H1 (cell line): Measurements from ENCODE around the gene SLCO1C1. TPM values are rescaled to one million over a fixed set of nuclear protein-coding genes. Genes with fewer than 3 reads are reported as not detected.

Experiments
- CTCF ChIA-PET: fragments of 300-600 bp; sonication (Branson Sonifier 250); formaldehyde crosslinking; loops from one replicate; lab custom pipeline; 2021; ENCODE audit not compliant: partially characterized antibody; lab: Charles Lee
- POLR2A ChIA-PET: fragments of 300-600 bp; sonication (Branson Sonifier 250); formaldehyde crosslinking; loops from one replicate; lab custom pipeline; 2021; ENCODE audit warnings: inconsistent platforms; ENCODE audit not compliant: partially characterized antibody; lab: Charles Lee
- DNase-seq, 2 experiments: peaks; one replicate each; pipeline versions ENCODE4 v3.0.0 to v3.0.0-alpha.2; 2010 to 2022; ENCODE audit warnings: low spot score in 2 of 2, low read depth in 1 of 2, mixed read lengths in 1 of 2
- FAIRE-seq: peaks from 2 replicates; lab custom pipeline; 2011; peaks lifted over from hg19 to GRCh38; lab: Jason Lieb, UNC
- H2AFZ ChIP-seq: 2 replicates; pipeline ENCODE4 v1.8.1; 2012; ENCODE audit warnings: low read length, inconsistent platforms
- H2AK5ac ChIP-seq: 2 replicates; pipeline ENCODE4 v1.6.1; 2013; ENCODE audit warnings: low read depth, low read length
- H2BK120ac ChIP-seq: replicated peaks from 2 replicates; pipeline ENCODE3; 2013; ENCODE audit warnings: low read depth, low read length, inconsistent platforms
- H2BK12ac ChIP-seq: 2 replicates; pipeline ENCODE4 v1.6.1; 2013; ENCODE audit warnings: low read depth, low read length
- H2BK15ac ChIP-seq: 2 replicates; pipeline ENCODE4 v1.6.1; 2013; ENCODE audit warnings: low read length
- H2BK20ac ChIP-seq: 2 replicates; pipeline ENCODE4 v1.6.1; 2013; ENCODE audit warnings: low read length
- H2BK5ac ChIP-seq: 2 replicates; pipeline ENCODE4 v1.6.1; 2013; ENCODE audit warnings: low read depth, low read length
- H3K14ac ChIP-seq: 2 replicates; pipeline ENCODE4 v1.6.1; 2013; ENCODE audit warnings: inconsistent platforms; ENCODE audit not compliant: insufficient read length
- H3K18ac ChIP-seq: 2 replicates; pipeline ENCODE4 v1.6.1; 2013; ENCODE audit warnings: low read length; ENCODE audit errors: extremely low read depth
- H3K23ac ChIP-seq: 2 replicates; pipeline ENCODE4 v1.6.1; 2013; ENCODE audit warnings: inconsistent platforms; ENCODE audit not compliant: insufficient read length
- H3K23me2 ChIP-seq: 2 replicates; pipeline ENCODE4 v1.6.1; 2013; ENCODE audit warnings: low read depth, low read length
- H3K27ac ChIP-seq: 2 replicates; pipeline ENCODE4 v1.6.1; 2011; ENCODE audit warnings: low read depth, low read length, inconsistent platforms
- H3K27me3 ChIP-seq, 4 experiments: replicated peaks in 1 of 4; 1 replicate in 1 of 4; 2 replicates in 3 of 4; pipeline versions ENCODE4 v1.6.1 to v1.8.1; 2011 to 2013; ENCODE audit warnings: low read length in 3 of 4, mild to moderate bottlenecking in 3 of 4, inconsistent platforms in 2 of 4, mixed read lengths in 2 of 4, moderate library complexity in 1 of 4; ENCODE audit not compliant: control insufficient read depth in 3 of 4, insufficient read depth in 3 of 4; ENCODE audit errors: extremely low read depth in 1 of 4
- H3K36me3 ChIP-seq, 4 experiments: 2 replicates each; pipeline versions ENCODE4 v1.6.1 to v1.8.1; 2011 to 2013; ENCODE audit warnings: mild to moderate bottlenecking in 4 of 4, low read length in 3 of 4, moderate library complexity in 2 of 4, control low read depth in 1 of 4, inconsistent platforms in 1 of 4; ENCODE audit not compliant: insufficient read depth in 4 of 4, control insufficient read depth in 2 of 4
- H3K4ac ChIP-seq: replicated peaks from 2 replicates; pipeline ENCODE3; 2013; ENCODE audit warnings: low read length, low read depth, mixed read lengths, inconsistent platforms; ENCODE audit not compliant: insufficient read length
- H3K4me1 ChIP-seq, 4 experiments: replicated peaks in 1 of 4; 1 replicate in 1 of 4; 2 replicates in 3 of 4; pipeline versions ENCODE4 v1.6.1 to v1.8.1; 2011 to 2013; ENCODE audit warnings: low read length in 3 of 4, inconsistent platforms in 2 of 4, mixed read lengths in 1 of 4; ENCODE audit not compliant: insufficient read depth in 4 of 4, control insufficient read depth in 3 of 4
- H3K4me2 ChIP-seq, 2 experiments: 2 replicates each; pipeline versions ENCODE4 v1.6.1 to v1.8.1; 2011 to 2013; ENCODE audit warnings: low read depth in 2 of 2, low read length in 2 of 2, control low read depth in 1 of 2, inconsistent platforms in 1 of 2, mild to moderate bottlenecking in 1 of 2; ENCODE audit not compliant: insufficient read depth in 1 of 2
- H3K4me3 ChIP-seq, 4 experiments: fragments of 200-600, 300-600 bp in 1 of 4; sonication (generic), shearing (Covaris generic), sonication (Bioruptor Twin) in 1 of 4; 2 replicates each; pipeline versions ENCODE4 v1.5.1 to v1.8.1; 2011 to 2016; ENCODE audit warnings: low read length in 4 of 4, low read depth in 3 of 4, control low read depth in 2 of 4, inconsistent platforms in 2 of 4, mild to moderate bottlenecking in 2 of 4, mixed read lengths in 1 of 4, moderate library complexity in 1 of 4; ENCODE audit not compliant: insufficient read depth in 2 of 4; ENCODE audit errors: extremely low read depth in 1 of 4
- H3K56ac ChIP-seq: replicated peaks from 2 replicates; pipeline ENCODE3; 2013; ENCODE audit warnings: low read depth, mild to moderate bottlenecking, mixed read lengths, low read length, inconsistent platforms; ENCODE audit not compliant: insufficient read length
- H3K79me1 ChIP-seq: 2 replicates; pipeline ENCODE4 v1.6.1; 2013; ENCODE audit warnings: low read depth, low read length, control low read depth
- H3K79me2 ChIP-seq, 2 experiments: 2 replicates each; pipeline versions ENCODE4 v1.6.1 to v1.8.1; 2012 to 2013; ENCODE audit warnings: low read length in 2 of 2, mild to moderate bottlenecking in 2 of 2, inconsistent platforms in 1 of 2; ENCODE audit not compliant: insufficient read depth in 2 of 2, control insufficient read depth in 1 of 2
- H3K9ac ChIP-seq, 4 experiments: replicated peaks in 1 of 4; 1 replicate in 1 of 4; 2 replicates in 3 of 4; pipeline versions ENCODE4 v1.6.1 to v1.8.1; 2011 to 2013; ENCODE audit warnings: low read depth in 3 of 4, low read length in 3 of 4, control low read depth in 2 of 4, mild to moderate bottlenecking in 2 of 4, moderate library complexity in 2 of 4, inconsistent platforms in 1 of 4; ENCODE audit errors: extremely low read depth in 1 of 4
- H3K9me3 ChIP-seq, 2 experiments: 2 replicates each; pipeline versions ENCODE4 v1.6.1 to v1.8.1; 2012 to 2013; ENCODE audit warnings: mild to moderate bottlenecking in 2 of 2, moderate library complexity in 2 of 2, control low read depth in 1 of 2, inconsistent platforms in 1 of 2, low read depth in 1 of 2, low read length in 1 of 2, mixed read lengths in 1 of 2; ENCODE audit not compliant: insufficient read depth in 2 of 2
- H4K20me1 ChIP-seq, 2 experiments: replicated peaks in 1 of 2; 2 replicates each; pipeline versions ENCODE3 to v1.8.1; 2011 to 2013; ENCODE audit warnings: inconsistent platforms in 2 of 2, low read length in 2 of 2, mild to moderate bottlenecking in 1 of 2; ENCODE audit not compliant: insufficient read depth in 2 of 2, control insufficient read depth in 1 of 2
- H4K5ac ChIP-seq: 2 replicates; pipeline ENCODE4 v1.6.1; 2013; ENCODE audit warnings: low read length, low read depth, mixed read lengths, inconsistent platforms; ENCODE audit not compliant: insufficient read length
- H4K8ac ChIP-seq: 2 replicates; pipeline ENCODE4 v1.8.0; 2013; ENCODE audit warnings: mild to moderate bottlenecking, moderate library complexity, low read length, inconsistent platforms; ENCODE audit not compliant: insufficient read depth; ENCODE audit errors: extremely low read depth
- H4K91ac ChIP-seq: replicated peaks from 2 replicates; pipeline ENCODE3; 2013; ENCODE audit warnings: low read length, mixed read lengths, inconsistent platforms; ENCODE audit not compliant: insufficient read length
- ATF2 ChIP-seq: IDR thresholded peaks from 2 replicates; pipeline ENCODE4 v1.6.1; 2012; ENCODE audit warnings: low read length, inconsistent platforms
- CREB1 ChIP-seq: IDR thresholded peaks from 2 replicates; pipeline ENCODE4 v1.6.1; 2012; ENCODE audit warnings: inconsistent platforms
- EZH2 ChIP-seq: fragments of 200-600 bp; sonication (generic); IDR thresholded peaks from 2 replicates; pipeline ENCODE4 v1.7.1; 2012; ENCODE audit warnings: low read depth, mild to moderate bottlenecking, moderate library complexity, low read length, inconsistent platforms; ENCODE audit not compliant: severe bottlenecking
- FOSL1 ChIP-seq: IDR thresholded peaks from 2 replicates; pipeline ENCODE4 v1.6.1; 2011; ENCODE audit warnings: mild to moderate bottlenecking, low read depth, low read length, moderate library complexity; ENCODE audit not compliant: insufficient read depth
- NRF1 ChIP-seq: IDR thresholded peaks from 2 replicates; pipeline ENCODE4 v1.6.1; 2011; ENCODE audit warnings: mild to moderate bottlenecking, low read depth, low read length, improper control_type of control experiment
- RNF2 ChIP-seq: fragments of 200-900, 300-1000 bp; sonication (generic); IDR thresholded peaks from 2 replicates; pipeline ENCODE4 v1.7.1; 2016; ENCODE audit warnings: borderline replicate concordance, low read depth, mild to moderate bottlenecking, antibody characterized with exemption, low read length; ENCODE audit not compliant: poor library complexity, severe bottlenecking; ENCODE audit errors: missing control alignments
- SP2 ChIP-seq: IDR thresholded peaks from 2 replicates; pipeline ENCODE4 v1.6.1; 2012; ENCODE audit warnings: mild to moderate bottlenecking, low read length, inconsistent platforms
- YY1 ChIP-seq: IDR thresholded peaks from 2 replicates; pipeline ENCODE4 v1.6.1; 2011; ENCODE audit warnings: low read depth, mild to moderate bottlenecking, low read length
- WGBS, 2 experiments: shearing (Covaris generic) in 1 of 2; methylation state at CpG; one replicate each; pipeline versions ENCODE4 v1.1.6 to v1.1.7; 2013 to 2015; ENCODE audit warnings: low lambda C conversion rate in 2 of 2, mixed read lengths in 2 of 2, inconsistent platforms in 1 of 2, low coverage in 1 of 2, missing lambda C conversion rate in 1 of 2; ENCODE audit not compliant: insufficient replicate concordance in 2 of 2, insufficient coverage in 1 of 2, insufficient read length in 1 of 2; ENCODE audit errors: extremely low coverage in 1 of 2, missing lambda C conversion rate in 1 of 2; 5-methylcytosine and 5-hydroxymethylcytosine counted together
- polyA plus RNA-seq, 7 experiments: library from polyadenylated mRNA; depleted of rRNA in 3 of 7; stranded (reverse) in 5 of 7; unstranded in 2 of 7; fragments of >200 nt in 5 of 7; fragments of 200-250 nt in 2 of 7; gene quantifications; 1 replicate in 5 of 7; 2 replicates in 1 of 7; 4 replicates in 1 of 7; pipeline versions ENCODE4 v1.2.1 to v1.2.3, GENCODE V29; 2011 to 2013; ENCODE audit warnings: missing spikeins in 2 of 7, mixed read lengths in 2 of 7
- total RNA-seq: library from RNA; stranded (reverse); fragmentation: NEBNext Ultra II Directional; extraction: Animal tissue kit (Norgen Biotek cat#: 25700); gene quantifications from 2 replicates; pipeline ENCODE4 v1.2.1, GENCODE V29; 2021
- TF ChIP-seq, protein P1 (sequence below): IDR thresholded peaks from 2 replicates; pipeline ENCODE4 v1.6.1; 2012; ENCODE audit warnings: inconsistent platforms

SLCO1C1 gene
- total and polyA plus RNA-seq, 2 of the 8 experiments (the other 6 are each of a cell fraction or from before 2014, with no cell fraction given) = 0.18 to 0.74 TPM

GRCh38 chr12:20748198-20748597 is 53.1 kb downstream of the SLCO1C1 start:
- POLR2A ChIA-PET = no interaction called here
- H4K20me1 ChIP-seq = no peaks in the 10 kb centered on the region
- no peak overlapping the region for H4K8ac ChIP-seq
- no peak overlapping the region for H4K5ac ChIP-seq
- FAIRE-seq (no peak), DNase-seq (no peak)
- no peak overlapping the region for H3K18ac ChIP-seq
- no peak overlapping the region for H3K9ac ChIP-seq
- H3K4me1 ChIP-seq = no peaks in the 10 kb centered on the region
- no peak overlapping the region for H2BK12ac ChIP-seq
- H3K79me1 ChIP-seq = no peaks in the 10 kb centered on the region
- WGBS, 2 experiments = 79 to 100% methylated on average over 1 of the region's 1 CpG
- H3K56ac ChIP-seq = no peak overlapping the region
- no peak overlapping the region for H3K23ac ChIP-seq
- H2AFZ ChIP-seq = no peak overlapping the region
- H3K23me2 ChIP-seq = no peaks in the 10 kb centered on the region; the same call in 1 of the 2 replicates
- no peaks in the 10 kb centered on the region for H3K79me2 ChIP-seq
- no peak overlapping the region for H3K4ac ChIP-seq
- H2BK15ac ChIP-seq = no peak overlapping the region
- H2BK120ac ChIP-seq = no peak overlapping the region
- no peak overlapping the region for H2AK5ac ChIP-seq
- H3K27me3 ChIP-seq = no peaks in the 10 kb centered on the region
- TF ChIP-seq NRF1 = no peak
- TF ChIP-seq YY1 = no peak
- TF ChIP-seq CREB1 = no peak
- TF ChIP-seq, protein P1, sequence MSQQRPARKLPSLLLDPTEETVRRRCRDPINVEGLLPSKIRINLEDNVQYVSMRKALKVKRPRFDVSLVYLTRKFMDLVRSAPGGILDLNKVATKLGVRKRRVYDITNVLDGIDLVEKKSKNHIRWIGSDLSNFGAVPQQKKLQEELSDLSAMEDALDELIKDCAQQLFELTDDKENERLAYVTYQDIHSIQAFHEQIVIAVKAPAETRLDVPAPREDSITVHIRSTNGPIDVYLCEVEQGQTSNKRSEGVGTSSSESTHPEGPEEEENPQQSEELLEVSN = no peak
- TF ChIP-seq ATF2 = no peak
- no peak for TF ChIP-seq SP2
- TF ChIP-seq RNF2 = no peak
- no peak for TF ChIP-seq EZH2
- TF ChIP-seq FOSL1 = no peak
- no peak overlapping the region for H3K27ac ChIP-seq
- CTCF ChIA-PET = no interaction called here
- no peak overlapping the region for H2BK20ac ChIP-seq
- no peak overlapping the region for H3K14ac ChIP-seq
- H3K4me3 ChIP-seq = no peak overlapping the region
- H3K4me2 ChIP-seq = no peak overlapping the region
- H3K36me3 ChIP-seq = no peaks in the 10 kb centered on the region
- no peaks in the 10 kb centered on the region for H3K9me3 ChIP-seq
- no peak overlapping the region for H4K91ac ChIP-seq
- H2BK5ac ChIP-seq = no peak overlapping the region
